HG03457 (cell line): Measurements from ENCODE around the gene KRT85.
"Not testable (repeated sequence)": the region's sequence is repeated elsewhere in the genome, so short reads cannot be mapped to it uniquely, and the experiment has no call there.

Experiments
- ATAC-seq: cut with Tn5 transposase; IDR thresholded peaks from one replicate; pipeline ENCODE4 v1.9.1; 2021; ENCODE audit warnings: moderate number of reproducible peaks; ENCODE audit not compliant: unreplicated experiment

KRT85 gene

DNA sequence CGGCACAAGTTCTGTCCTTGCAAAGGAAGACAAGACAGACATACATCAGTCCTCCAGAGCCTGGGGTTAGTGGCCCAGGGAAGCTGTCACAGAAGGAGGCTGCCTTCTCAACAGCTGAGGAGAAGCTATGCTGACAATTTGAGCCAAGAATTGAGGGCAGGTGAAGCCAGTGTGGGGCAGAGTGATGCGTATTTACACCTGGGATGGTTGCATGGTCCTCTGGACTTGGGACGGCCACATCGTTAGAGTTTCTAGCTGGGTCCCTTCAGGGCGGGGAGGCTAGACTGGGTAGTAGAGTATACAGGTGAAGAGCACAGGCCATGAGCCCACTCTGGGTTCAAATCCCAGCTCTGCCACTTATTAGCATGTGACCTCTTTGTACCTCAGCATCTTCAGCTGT, 16.5 kb downstream of the KRT85 start:
- no peak for ATAC-seq

DNA sequence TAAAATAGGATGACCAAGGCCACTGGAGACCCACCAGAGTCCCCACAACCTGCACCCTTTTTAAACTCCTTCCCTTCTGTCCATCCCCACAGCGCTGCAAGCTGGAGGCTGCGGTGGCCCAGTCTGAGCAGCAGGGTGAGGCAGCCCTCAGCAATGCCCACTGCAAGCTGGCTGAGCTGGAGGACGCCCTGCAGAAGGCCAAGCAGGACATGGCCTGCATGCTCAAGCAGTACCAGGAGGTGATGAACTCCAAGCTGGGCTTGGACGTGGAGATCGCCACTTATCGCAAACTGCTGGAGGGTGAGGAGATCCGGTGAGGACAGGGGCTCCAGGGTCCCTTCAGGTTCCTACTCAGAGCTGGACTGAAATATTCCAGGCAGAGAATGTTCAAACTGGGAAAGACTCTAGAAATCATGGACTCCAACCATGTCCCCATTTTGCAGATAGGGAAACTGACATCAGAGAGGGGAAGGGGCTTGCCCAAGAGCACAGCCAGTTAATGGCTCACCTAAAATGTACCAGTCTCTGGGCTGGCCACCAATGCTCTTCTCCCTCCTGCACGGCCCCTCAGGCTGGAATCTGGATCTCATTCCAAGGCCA, 17.2 kb downstream of the KRT85 start:
- ATAC-seq: no peak

DNA sequence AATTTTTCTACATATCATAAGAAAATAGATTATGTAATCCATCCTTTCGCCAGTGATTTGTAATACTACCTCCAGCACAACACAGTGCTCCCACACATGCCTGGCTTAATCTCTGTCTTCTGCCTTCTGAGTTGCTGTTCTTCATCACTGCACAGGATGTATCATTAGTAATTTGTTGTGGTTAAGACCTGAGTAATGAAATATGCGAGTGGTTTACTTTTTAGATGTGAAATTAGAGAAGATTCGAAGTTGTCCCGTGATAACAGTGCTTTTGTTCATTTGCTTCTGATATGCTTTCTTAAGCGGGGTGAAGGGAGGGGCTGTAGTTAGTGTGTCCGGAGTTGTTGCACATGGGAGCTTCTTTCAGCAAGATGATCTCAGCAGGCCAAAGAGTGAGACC, 18.1 kb downstream of the KRT85 start:
- ATAC-seq: no peak

DNA sequence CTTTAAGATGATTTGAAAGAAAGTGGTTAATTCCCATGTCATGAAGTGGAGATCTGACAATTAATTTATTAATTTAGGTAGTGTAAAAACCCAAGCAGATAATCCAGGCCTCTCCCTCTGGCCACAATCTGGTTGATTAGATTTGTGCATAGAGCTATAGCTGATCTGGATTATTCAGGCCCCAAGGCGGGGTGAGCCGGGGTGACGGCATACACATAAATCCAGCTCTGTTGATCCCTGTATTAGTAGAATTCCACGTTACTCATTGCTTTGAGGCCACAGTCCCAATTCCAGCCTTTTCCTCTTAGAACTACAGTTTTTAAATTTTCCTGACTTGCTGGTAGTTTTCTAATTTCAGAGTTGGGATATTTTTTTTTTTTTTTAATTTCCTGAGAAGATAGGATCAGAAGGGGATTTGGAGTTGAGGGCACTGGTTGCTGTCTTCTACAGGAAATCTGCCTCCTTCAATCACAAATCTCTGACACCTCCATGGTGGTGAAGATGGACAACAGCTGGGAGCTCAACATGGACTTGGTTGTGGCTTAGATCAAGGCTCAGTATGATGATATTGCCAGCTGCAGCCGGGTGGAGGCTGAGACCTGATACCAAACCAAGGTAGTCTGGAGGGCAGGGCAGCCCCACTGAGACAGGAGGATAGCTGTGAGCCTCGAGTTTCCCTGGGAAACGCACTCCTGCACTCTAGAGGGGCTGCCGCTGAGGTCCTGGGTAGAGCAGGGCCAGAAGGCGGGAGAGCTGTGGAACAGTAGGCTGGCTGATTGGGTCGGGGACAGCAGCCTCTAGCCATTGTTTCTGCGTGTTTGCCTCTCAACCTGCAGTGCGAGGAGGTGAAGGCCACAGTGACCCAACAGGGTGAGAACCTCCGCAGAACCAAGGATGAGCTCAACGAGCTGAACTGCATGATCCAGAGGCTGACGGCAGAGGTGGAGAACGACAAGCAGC, 19.4 kb downstream of the KRT85 start:
- ATAC-seq: no peak

- ATAC-seq: no peak
Measured at GRCh38 chr12:52347016-52347415, 20.3 kb downstream of the KRT85 start.

GRCh38 chr12:52346593-52346992, 20.7 kb downstream of the KRT85 start:
- no peak for ATAC-seq

DNA sequence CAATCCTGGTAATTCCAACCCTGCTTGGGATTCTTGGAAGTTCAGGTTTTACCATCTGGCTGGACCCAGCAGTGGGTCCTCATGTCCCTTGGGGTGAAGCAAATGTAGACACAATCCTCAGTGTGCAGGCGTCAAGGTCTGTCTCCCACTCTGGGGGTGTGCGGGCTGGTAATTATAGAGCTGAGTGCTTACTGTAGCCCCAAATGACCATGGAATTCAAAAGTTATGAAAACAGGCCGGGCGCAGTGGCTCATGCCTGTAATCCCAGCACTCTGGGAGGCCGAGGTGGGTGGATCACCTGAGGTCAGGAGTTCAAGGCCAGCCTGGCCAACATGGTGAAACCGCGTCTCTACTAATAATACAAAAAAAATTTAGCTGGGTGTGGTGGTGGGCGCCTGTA, 22.2 kb downstream of the KRT85 start:
- ATAC-seq: not testable (repeated sequence)

- no peak for ATAC-seq
Measured at GRCh38 chr12:52344111-52344510, 23.2 kb downstream of the KRT85 start.

DNA sequence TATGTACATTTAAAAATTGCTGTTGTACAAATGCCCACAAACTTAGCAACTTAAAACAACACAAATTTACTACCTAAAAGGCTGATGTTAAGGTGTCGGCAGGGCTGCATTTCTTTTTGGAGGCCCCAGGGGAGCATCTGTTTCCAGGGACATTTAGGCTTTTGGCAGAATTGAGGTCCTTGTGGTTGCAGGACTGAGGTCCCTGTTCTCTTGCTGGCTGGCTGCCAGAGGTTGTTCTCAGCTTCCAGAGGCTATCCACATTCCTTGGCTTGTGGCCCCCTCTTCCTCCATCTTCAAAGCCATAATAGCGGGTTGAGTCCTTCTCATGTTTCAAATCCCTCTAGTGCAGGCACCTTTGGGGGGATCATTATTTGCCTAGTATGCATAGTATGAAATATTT, 23.7 kb downstream of the KRT85 start:
- ATAC-seq: no peak

- no peak for ATAC-seq
Measured at GRCh38 chr12:52342781-52343490, 24.3 kb downstream of the KRT85 start.

GRCh38 chr12:52341066-52341580, 26.2 kb downstream of the KRT85 start:
- no peak for ATAC-seq

DNA sequence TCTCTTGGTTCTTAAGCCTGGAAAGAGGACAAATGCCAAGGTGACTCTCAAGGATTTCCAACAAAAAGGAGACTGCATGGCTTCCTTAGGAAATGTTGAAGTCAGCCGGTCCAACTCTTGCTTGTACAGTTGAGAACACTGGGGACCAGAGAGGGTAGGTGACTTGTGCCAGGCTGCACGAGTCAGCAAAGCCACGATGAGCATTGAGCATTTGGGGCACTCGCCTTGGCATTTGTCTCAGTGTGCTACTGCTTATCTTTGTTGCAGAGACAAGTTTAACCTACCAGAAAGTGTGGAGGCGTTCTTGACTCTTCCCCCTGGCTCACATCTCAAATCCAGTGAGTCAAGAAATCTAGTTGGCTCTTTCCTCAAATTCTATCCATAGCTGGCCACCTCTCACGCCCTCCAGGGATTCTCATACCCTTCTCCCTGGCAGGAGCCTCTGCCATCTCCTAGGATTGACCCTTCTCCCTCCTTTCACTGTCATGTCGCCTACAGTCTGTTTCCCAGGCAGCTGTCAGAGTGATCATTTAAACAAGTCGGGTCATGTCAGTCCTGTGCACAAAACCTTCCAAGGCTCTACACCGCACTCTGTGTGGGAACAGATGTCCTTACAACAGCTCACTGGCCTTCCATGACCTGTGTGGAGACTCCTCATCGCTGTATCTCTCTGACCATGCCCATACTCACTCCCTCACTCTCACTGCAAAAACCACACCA, 28.9 kb downstream of the KRT85 start:
- ATAC-seq: no peak

GRCh38 chr12:52337054-52337453, 30.2 kb downstream of the KRT85 start:
- ATAC-seq: no peak

DNA sequence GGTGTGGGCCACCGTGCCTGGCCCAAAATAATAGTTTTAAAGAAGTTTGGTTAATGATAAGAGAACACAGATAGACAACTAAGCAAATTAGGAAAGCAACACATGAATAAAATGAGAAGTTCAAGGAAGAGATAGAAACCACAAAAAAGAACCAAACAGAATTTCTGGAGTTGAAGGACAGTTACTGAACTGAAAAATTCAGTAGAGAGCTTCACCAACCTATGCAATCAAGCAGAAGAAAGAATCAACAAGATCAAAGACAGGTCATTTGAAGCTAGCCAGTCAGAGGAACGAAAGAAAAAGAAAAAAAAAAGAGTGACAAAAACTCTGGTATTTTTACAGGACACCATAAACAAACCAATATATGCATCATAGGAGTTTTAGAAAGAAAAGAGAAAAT, 30.6 kb downstream of the KRT85 start:
- ATAC-seq: no peak

GRCh38 chr12:52335598-52336262, 31.6 kb downstream of the KRT85 start:
- no peak for ATAC-seq

- no peak for ATAC-seq
Measured at GRCh38 chr12:52334185-52334584, 33.1 kb downstream of the KRT85 start.

GRCh38 chr12:52333321-52333720, 34.0 kb downstream of the KRT85 start:
- no peak for ATAC-seq

DNA sequence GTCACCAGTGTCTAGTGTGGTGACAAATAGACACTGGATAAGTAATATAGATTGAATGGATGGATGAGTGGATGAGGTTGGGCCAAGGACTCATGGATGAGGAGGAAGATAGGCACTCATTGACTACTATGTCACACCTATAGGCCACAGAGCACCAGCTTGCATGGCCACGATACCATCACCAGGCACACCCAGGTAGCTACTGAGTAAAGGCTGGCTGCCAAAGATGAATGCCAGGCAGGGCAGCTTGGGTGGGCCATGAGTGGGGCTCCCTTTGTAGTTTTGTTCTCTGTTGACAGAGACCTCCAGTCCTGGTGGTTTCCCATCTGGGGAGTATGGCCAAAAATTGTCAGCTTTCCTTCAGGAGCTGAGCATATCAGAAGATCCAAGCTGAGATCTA, 34.9 kb downstream of the KRT85 start:
- ATAC-seq: no peak

DNA sequence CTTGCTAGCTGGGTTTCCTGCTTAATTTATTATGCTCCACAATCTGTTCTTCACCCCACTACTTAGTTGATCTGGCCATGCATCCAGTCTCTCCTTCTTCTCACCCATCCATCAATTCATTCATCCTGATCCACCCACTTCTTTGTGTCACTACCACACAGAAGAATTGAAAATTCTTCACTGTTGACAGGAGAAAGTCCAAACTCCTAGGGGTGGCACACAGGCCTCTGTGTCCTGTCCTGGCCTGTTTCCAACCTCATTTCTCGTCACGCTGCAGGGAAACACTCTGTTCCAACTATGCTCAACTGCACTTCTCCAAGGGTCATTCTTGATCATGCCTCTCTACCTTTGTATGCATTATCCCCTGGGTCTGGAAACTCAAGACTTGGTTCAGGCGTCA, 35.4 kb downstream of the KRT85 start:
- ATAC-seq: no peak

DNA sequence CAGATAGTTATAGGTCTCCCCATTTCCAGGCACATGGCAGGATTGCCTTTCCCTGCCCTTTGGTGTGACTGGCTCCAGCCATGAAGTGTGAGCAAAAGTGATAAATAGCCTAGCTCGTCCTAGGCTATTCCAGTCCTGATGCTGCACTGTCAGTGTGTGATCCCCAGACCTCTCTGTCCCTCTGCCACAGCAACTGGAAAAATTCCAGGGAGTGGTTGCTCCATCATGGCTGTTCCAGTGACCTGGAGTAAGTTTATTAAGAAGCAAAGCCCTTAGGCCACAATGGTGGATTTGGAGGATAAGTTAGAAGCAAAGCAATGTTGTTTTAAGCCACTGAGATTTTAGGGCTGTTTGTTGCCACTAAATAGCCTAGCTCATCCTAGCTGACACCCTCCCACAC, 36.2 kb downstream of the KRT85 start:
- no peak for ATAC-seq
